ENCODE measurements around the gene TBC1D22A. TPM values are rescaled to one million over a fixed set of nuclear protein-coding genes. Genes with fewer than 3 reads are reported as not detected.

TBC1D22A gene
- total RNA-seq, 1 donor from 2014 or later = 6.8 TPM

DNA sequence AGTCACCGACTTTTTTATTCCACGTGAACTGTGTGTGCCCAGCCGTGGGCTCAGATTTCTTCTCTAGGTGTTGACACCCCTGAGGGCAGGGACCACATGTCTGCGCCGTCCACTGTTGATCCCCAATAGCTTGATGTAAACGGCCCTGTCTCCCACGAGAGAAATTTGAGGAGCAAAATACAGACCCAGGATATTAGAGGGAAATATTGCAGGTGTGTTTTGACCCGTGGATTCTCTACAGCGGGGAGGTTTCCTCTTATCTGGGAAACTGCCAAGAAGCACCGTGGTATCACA lies 437.5 kb downstream of the TBC1D22A start:
- Histone ChIP-seq H3K36me3 (ENCODE audit: control insufficient read depth in 3 of 3, insufficient read depth in 3 of 3, low read length in 3 of 3) (no peaks in the 10 kb centered on the region), H3K9ac (ENCODE audit: low read depth in 1 of 3, low read length in 3 of 3) (no peak overlapping the region), H3K9me3 (ENCODE audit: control insufficient read depth in 3 of 3, low read length in 3 of 3) (no peaks in the 10 kb centered on the region), H3K27me3 (ENCODE audit: control insufficient read depth in 3 of 3, insufficient read depth in 3 of 3, low read length in 3 of 3) (peaks cover 41 to 81% (median 67%) of the 10 kb centered on the region in 3 donors), H3K4me3 (ENCODE audit: low read length in 3 of 3) (no peak overlapping the region), H3K4me1 (ENCODE audit: control insufficient read depth in 3 of 3, insufficient read depth in 3 of 3, low read length in 3 of 3) (peaks cover 0 to 3% (median 0%) of the 10 kb centered on the region in 3 donors), H3K27ac (ENCODE audit: low read depth, low read length) (no peak overlapping the region)

DNA sequence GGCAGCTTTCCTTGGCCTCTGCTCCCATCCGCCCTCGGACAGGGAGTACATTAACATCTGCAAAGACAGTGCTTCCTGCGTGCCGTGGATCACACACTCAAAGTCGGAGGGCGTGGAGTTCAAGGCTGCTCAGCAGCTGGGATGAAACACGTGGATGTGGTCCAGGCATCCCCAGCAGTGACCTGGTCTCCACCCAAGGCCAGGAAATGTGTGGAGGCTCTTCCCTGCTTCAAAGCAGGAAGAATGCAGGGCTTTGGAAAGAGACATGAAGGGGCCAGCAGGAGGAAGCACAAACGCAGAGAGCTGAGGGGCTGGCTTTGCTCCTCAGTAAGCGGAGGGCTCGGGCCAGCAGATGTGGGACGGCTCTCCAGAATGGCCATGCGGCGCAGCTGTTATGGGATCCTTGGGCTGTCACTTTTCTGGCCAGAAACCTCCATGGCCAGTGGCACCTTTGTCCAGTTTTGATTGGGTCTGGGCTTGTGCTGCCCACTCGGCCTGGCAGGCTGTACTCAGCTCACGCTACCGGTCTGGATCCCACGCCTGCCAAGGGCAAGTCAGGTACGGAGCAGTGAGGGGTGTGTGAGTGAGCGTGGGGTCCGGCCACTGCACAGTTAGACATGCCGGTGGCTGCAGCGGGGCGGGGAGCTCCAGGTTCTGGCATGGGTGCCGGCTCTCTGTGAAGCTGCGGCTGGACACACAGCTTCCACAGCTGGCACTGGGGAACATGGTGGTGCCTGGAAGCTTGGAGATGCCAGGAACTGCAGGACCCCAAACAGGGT lies 438.0 kb downstream of the TBC1D22A start:
- peaks cover 41 to 84% (median 70%) of the 10 kb centered on the region in 3 donors for H3K27me3 ChIP-seq (ENCODE audit: control insufficient read depth in 3 of 3, insufficient read depth in 3 of 3, low read length in 3 of 3)

DNA sequence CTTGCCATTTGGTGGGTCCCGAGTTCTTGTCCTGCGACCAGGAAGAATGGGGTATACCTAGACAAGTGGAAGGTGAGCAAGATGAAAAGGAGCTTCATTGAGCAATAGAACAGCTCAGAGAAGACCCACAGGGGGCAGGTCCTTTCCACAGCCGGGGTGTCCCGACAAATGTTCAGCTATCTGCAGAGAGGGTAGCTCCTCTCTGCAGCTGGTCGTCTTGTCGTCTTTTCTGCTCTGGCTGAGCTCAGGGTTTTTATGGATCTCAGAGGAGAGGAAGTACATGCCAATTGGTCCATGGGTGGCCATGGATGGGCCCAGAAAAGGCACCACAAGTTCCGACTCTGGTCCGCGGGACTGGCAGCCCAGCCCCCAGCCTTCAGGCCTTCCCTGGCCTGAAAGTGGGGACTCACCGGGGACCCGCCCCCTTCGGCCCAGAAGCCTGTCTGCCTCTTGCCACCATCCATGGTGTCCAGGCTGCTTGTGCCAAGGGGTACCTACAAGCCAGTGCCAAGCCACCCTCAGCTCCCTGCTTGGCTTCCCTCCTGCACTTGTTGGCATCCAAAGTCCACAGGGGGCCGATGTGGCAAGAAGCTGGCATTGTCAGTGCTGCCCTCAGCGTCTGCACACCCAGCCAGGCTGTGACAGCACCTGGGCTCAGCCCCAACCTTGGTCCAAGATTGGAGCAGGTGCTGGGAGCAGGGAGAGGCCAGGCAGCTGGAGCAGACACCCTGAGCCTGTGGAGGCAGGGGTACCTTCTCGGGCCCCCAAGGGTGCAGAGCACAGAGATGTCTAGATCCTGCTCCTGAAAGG lies 438.9 kb downstream of the TBC1D22A start:
- Histone ChIP-seq H3K4me1 (ENCODE audit: control insufficient read depth in 3 of 3, insufficient read depth in 3 of 3, low read length in 3 of 3) (peaks cover 0 to 3% (median 0%) of the 10 kb centered on the region in 3 donors), H3K27ac (ENCODE audit: low read depth, low read length) (no peak overlapping the region), H3K9me3 (ENCODE audit: control insufficient read depth in 3 of 3, low read length in 3 of 3) (no peaks in the 10 kb centered on the region), H3K4me3 (ENCODE audit: low read length in 3 of 3) (no peak overlapping the region), H3K27me3 (ENCODE audit: control insufficient read depth in 3 of 3, insufficient read depth in 3 of 3, low read length in 3 of 3) (peaks cover 40 to 85% (median 62%) of the 10 kb centered on the region in 3 donors), H3K9ac (ENCODE audit: low read depth in 1 of 3, low read length in 3 of 3) (no peak overlapping the region), H3K36me3 (ENCODE audit: control insufficient read depth in 3 of 3, insufficient read depth in 3 of 3, low read length in 3 of 3) (no peaks in the 10 kb centered on the region)

More for the DNA sequence above, 438.0 kb downstream of the TBC1D22A start:
- Histone ChIP-seq H3K27ac (ENCODE audit: low read depth, low read length) (no peak overlapping the region), H3K4me3 (ENCODE audit: low read length in 3 of 3) (no peak overlapping the region), H3K9me3 (ENCODE audit: control insufficient read depth in 3 of 3, low read length in 3 of 3) (no peaks in the 10 kb centered on the region), H3K36me3 (ENCODE audit: control insufficient read depth in 3 of 3, insufficient read depth in 3 of 3, low read length in 3 of 3) (no peaks in the 10 kb centered on the region), H3K9ac (ENCODE audit: low read depth in 1 of 3, low read length in 3 of 3) (no peak overlapping the region), H3K4me1 (ENCODE audit: control insufficient read depth in 3 of 3, insufficient read depth in 3 of 3, low read length in 3 of 3) (peaks cover 0 to 3% (median 0%) of the 10 kb centered on the region in 3 donors)

DNA sequence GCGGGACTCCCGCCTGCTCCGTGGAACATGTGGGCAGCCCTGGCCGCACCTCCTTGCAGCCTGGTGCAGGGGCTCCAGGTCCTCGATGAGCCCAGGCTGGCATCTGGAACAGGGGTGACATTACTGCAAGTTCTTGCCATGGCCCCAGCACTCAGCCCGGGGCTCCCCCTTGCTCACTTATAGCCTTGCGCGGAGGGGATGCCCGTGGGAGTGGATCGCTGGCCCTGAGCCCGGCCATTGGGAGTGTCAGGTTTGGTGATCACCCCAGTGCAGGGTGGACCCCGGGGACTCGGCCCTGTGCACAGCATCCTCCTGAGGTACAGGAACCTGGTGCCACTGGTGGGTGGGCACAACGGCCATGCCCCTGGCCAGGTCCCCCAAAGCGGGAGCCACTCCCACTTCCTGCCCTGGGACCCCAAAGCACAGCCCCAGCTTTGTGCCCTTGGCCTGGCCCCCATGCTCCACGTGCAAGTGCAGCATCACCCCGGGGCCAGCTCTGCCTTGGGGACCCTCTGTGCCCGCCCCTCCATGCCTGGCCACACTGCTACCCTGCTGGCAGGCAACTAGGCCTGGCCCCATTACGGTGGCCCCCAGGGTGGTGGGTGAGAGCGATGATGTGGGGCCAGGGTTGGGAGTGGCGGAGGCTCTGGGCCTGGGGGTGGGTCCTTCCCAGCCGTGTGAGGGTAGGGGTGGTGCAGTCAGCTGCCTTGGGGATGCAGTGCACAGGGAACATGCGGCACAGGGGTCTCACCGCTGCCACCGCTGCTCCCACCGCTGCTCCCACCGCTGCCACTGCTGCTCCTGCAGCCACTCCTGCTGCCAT lies 439.8 kb downstream of the TBC1D22A start:
- peaks cover 36 to 80% (median 56%) of the 10 kb centered on the region in 3 donors for H3K27me3 ChIP-seq (ENCODE audit: control insufficient read depth in 3 of 3, insufficient read depth in 3 of 3, low read length in 3 of 3)
- H3K4me3 ChIP-seq (ENCODE audit: low read length in 3 of 3) = no peak overlapping the region
- H3K9me3 ChIP-seq (ENCODE audit: control insufficient read depth in 3 of 3, low read length in 3 of 3) = no peaks in the 10 kb centered on the region
- H3K36me3 ChIP-seq (ENCODE audit: control insufficient read depth in 3 of 3, insufficient read depth in 3 of 3, low read length in 3 of 3) = no peaks in the 10 kb centered on the region
- H3K9ac ChIP-seq (ENCODE audit: low read depth in 1 of 3, low read length in 3 of 3) = no peak overlapping the region
- H3K4me1 ChIP-seq (ENCODE audit: control insufficient read depth in 3 of 3, insufficient read depth in 3 of 3, low read length in 3 of 3) = peaks cover 0 to 3% (median 0%) of the 10 kb centered on the region in 3 donors
- no peak overlapping the region for H3K27ac ChIP-seq (ENCODE audit: low read depth, low read length)

DNA sequence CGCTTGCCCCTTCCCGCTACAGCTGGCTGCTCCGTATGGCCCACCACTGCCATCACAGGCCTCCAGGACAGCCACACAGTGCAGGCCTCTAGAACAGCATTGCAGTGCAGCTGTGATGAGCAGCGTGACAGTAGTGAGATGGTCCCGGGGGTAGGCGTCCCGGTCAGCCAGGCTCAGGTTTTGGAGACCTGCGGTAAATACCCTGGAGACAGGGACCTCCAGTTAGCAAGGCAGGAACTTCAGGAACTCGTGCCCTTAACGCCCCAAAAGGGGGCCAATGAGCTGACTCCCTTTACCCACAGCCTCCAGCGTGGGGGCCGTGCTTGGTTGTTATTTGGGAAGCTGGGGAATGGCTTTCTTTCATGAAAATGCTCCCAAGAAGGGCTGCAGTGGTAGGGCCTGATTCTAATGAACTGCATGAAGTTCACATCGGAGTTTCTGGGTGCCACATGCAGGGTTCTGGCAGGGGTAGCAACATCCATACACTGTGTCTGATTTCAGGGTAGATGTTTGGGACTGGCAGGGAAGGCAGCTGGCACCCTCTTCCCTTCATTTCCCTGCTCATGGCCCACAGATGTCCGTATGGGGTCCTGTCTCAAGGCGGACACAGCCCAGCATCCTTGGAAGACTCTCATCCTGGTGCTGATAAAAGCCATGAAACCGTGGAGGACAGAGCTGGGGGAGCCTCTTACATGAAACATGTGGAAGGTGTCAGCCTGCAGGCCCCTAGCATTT lies 440.5 kb downstream of the TBC1D22A start:
- no peaks in the 10 kb centered on the region for H3K36me3 ChIP-seq (ENCODE audit: control insufficient read depth in 3 of 3, insufficient read depth in 3 of 3, low read length in 3 of 3)
- no peak overlapping the region for H3K9ac ChIP-seq (ENCODE audit: low read depth in 1 of 3, low read length in 3 of 3)
- H3K9me3 ChIP-seq (ENCODE audit: control insufficient read depth in 3 of 3, low read length in 3 of 3) = no peaks in the 10 kb centered on the region
- peaks cover 0 to 3% (median 0%) of the 10 kb centered on the region in 3 donors for H3K4me1 ChIP-seq (ENCODE audit: control insufficient read depth in 3 of 3, insufficient read depth in 3 of 3, low read length in 3 of 3)
- no peak overlapping the region for H3K4me3 ChIP-seq (ENCODE audit: low read length in 3 of 3)
- H3K27me3 ChIP-seq (ENCODE audit: control insufficient read depth in 3 of 3, insufficient read depth in 3 of 3, low read length in 3 of 3) = peaks cover 32 to 82% (median 60%) of the 10 kb centered on the region in 3 donors
- no peak overlapping the region for H3K27ac ChIP-seq (ENCODE audit: low read depth, low read length)

DNA sequence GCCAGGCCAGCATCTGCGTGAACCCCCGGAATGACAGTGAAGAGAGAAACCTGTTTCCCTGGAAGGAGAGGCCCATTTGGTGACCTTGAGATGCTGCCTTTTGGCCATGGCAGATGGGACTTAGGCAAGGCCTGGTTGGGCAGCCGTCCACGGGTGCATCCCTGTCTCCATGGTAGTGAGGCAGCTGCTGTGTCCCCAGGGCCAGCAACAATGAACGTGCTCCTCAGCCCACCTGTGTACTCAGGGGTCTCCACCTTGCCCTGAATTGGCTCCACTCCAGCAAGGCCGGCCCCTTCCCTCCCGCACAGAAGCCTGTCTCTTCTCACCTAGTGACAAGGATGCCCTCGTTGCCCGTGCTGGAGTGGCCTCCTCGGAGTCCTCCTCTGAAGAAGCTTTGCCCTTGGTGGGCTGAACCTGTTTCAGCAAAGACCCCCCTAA lies 441.1 kb downstream of the TBC1D22A start:
- Histone ChIP-seq H3K9me3 (ENCODE audit: control insufficient read depth in 3 of 3, low read length in 3 of 3) (no peaks in the 10 kb centered on the region), H3K27me3 (ENCODE audit: control insufficient read depth in 3 of 3, insufficient read depth in 3 of 3, low read length in 3 of 3) (peaks cover 32 to 80% (median 60%) of the 10 kb centered on the region in 3 donors), H3K27ac (ENCODE audit: low read depth, low read length) (no peak overlapping the region), H3K9ac (ENCODE audit: low read depth in 1 of 3, low read length in 3 of 3) (no peak overlapping the region), H3K4me1 (ENCODE audit: control insufficient read depth in 3 of 3, insufficient read depth in 3 of 3, low read length in 3 of 3) (peaks cover 0 to 3% (median 0%) of the 10 kb centered on the region in 3 donors), H3K36me3 (ENCODE audit: control insufficient read depth in 3 of 3, insufficient read depth in 3 of 3, low read length in 3 of 3) (no peaks in the 10 kb centered on the region), H3K4me3 (ENCODE audit: low read length in 3 of 3) (no peak overlapping the region)

DNA sequence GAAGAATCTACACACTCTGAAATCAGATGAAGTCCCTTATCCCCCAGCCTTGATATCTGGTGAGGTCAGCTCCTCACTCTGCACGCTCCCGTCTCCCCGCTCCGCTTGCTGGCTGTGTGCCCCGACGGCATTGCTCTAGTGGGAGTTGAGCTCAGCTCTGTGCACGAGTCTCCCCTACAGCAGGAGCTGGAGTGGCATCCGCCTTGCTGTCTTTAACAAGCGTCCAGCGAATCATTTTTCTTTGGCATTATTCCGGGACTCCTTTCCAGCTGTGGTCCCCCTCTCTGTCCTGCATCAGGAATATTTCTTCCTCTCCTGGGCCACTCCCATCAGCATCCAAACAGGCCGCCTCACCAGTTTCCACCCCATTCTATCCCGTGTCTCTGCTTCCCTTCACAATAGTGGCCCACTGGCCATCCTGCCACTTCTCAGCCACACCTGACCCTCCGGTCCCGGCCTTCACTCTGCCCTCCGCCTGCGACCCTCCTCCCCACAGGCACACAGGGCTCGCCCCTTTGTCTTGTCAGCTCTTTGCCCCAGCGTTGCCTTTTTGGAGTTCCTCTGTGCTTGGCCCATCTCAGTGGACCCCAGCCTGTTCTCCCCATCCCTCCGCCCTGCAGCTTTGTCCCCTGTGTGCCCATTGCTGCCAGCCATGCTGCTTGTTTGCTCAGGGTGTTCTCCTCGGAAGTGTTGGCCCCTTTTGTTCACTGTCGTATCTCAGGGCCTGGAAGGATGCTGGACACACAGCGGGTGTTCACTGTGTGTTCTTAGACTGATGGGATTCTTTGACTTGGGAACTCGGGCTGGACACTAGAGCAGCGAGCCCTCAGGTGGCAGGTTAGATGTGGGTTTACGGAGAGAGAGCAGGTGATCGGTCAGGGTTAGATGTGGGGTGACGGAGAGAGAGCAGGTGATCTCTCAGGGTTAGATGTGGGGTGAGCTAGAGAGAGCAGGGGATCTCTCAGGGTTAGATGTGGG lies 441.8 kb downstream of the TBC1D22A start:
- Histone ChIP-seq H3K9me3 (ENCODE audit: control insufficient read depth in 3 of 3, low read length in 3 of 3) (no peaks in the 10 kb centered on the region), H3K4me1 (ENCODE audit: control insufficient read depth in 3 of 3, insufficient read depth in 3 of 3, low read length in 3 of 3) (peaks cover 0 to 3% (median 0%) of the 10 kb centered on the region in 3 donors), H3K9ac (ENCODE audit: low read depth in 1 of 3, low read length in 3 of 3) (no peak overlapping the region), H3K36me3 (ENCODE audit: control insufficient read depth in 3 of 3, insufficient read depth in 3 of 3, low read length in 3 of 3) (no peaks in the 10 kb centered on the region), H3K27me3 (ENCODE audit: control insufficient read depth in 3 of 3, insufficient read depth in 3 of 3, low read length in 3 of 3) (peaks cover 28 to 73% (median 57%) of the 10 kb centered on the region in 3 donors), H3K4me3 (ENCODE audit: low read length in 3 of 3) (no peak overlapping the region), H3K27ac (ENCODE audit: low read depth, low read length) (no peak overlapping the region)

DNA sequence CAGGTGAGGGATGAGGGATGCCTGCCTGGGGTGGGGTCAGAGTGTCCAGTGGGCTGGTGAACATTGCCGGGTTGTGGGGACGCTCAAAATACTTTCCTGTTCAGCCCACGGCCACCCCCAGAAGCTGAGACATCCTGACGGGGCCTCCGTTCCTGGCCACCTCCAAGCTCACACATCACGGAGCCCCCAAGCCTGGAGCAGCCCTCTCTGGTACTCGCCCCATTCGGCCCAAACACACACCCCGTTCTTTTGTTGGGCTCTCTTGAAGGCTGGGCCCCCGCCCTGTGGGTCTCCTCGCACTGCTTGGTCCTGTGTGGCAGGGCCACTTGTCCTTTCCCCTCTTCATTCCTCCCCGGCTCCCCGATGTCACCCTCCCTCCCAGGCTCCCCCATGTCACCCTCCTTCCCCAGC lies 442.6 kb downstream of the TBC1D22A start:
- H3K27me3 ChIP-seq (ENCODE audit: control insufficient read depth in 3 of 3, insufficient read depth in 3 of 3, low read length in 3 of 3) = peaks cover 22 to 65% (median 53%) of the 10 kb centered on the region in 3 donors
- H3K27ac ChIP-seq (ENCODE audit: low read depth, low read length) = no peak overlapping the region
- H3K9ac ChIP-seq (ENCODE audit: low read depth in 1 of 3, low read length in 3 of 3) = no peak overlapping the region
- H3K4me1 ChIP-seq (ENCODE audit: control insufficient read depth in 3 of 3, insufficient read depth in 3 of 3, low read length in 3 of 3) = peaks cover 0 to 3% (median 0%) of the 10 kb centered on the region in 3 donors
- H3K36me3 ChIP-seq (ENCODE audit: control insufficient read depth in 3 of 3, insufficient read depth in 3 of 3, low read length in 3 of 3) = no peaks in the 10 kb centered on the region
- H3K9me3 ChIP-seq (ENCODE audit: control insufficient read depth in 3 of 3, low read length in 3 of 3) = no peaks in the 10 kb centered on the region
- H3K4me3 ChIP-seq (ENCODE audit: low read length in 3 of 3) = no peak overlapping the region
